IPS-20b (cell line): ENCODE measurements around the gene QDPR.
A peak's percentile ranks its signal among the peaks of the same experiment; 100 is the strongest.

Experiments used
- H3K27ac ChIP-seq: one replicate; pipeline ENCODE4 v1.5.1; 2013; ENCODE audit warnings: low read length
- H3K27me3 ChIP-seq: 2 replicates; pipeline ENCODE4 v1.6.1; 2013; ENCODE audit warnings: mild to moderate bottlenecking, low read length, inconsistent platforms; ENCODE audit not compliant: insufficient read depth
- H3K36me3 ChIP-seq: 2 replicates; pipeline ENCODE4 v1.6.1; 2013; ENCODE audit warnings: low read depth, mild to moderate bottlenecking, inconsistent platforms, low read length, moderate library complexity; ENCODE audit not compliant: insufficient read depth
- H3K4me1 ChIP-seq: 2 replicates; pipeline ENCODE4 v1.6.1; 2013; ENCODE audit warnings: mild to moderate bottlenecking, control low read depth, inconsistent platforms, low read length, moderate library complexity; ENCODE audit not compliant: insufficient read depth
- H3K4me3 ChIP-seq: 2 replicates; pipeline ENCODE4 v1.5.1; 2013; ENCODE audit warnings: mild to moderate bottlenecking, low read length, inconsistent platforms
- H3K9ac ChIP-seq: 2 replicates; pipeline ENCODE4 v1.6.1; 2013; ENCODE audit warnings: low read depth, mild to moderate bottlenecking, inconsistent platforms, low read length, moderate library complexity
- H3K9me3 ChIP-seq: 2 replicates; pipeline ENCODE4 v1.6.1; 2013; ENCODE audit warnings: mild to moderate bottlenecking, low read depth, low read length, inconsistent platforms; ENCODE audit not compliant: insufficient read depth

Gene QDPR

GRCh38 chr4:17511950-17512795, at the start of gene QDPR:
Gene QDPR (minus strand): TSS chr4:17512090. CDS start chr4:17512054, 36 bp downstream.
- peak within 1 kb of the TSS; percentile 34; the same call in 1 of the 2 replicates for H3K9ac ChIP-seq
- H3K4me3 ChIP-seq: peak within 1 kb of the TSS; percentile 64
- no peaks in the 10 kb centered on the region for H3K36me3 ChIP-seq
- peaks cover 30% of the 10 kb centered on the region for H3K27me3 ChIP-seq
- no peak within 1 kb of the TSS for H3K27ac ChIP-seq
- no peaks in the 10 kb centered on the region for H3K9me3 ChIP-seq
- H3K4me1 ChIP-seq: peaks cover 3% of the 10 kb centered on the region; the same call in 1 of the 2 replicates

DNA sequence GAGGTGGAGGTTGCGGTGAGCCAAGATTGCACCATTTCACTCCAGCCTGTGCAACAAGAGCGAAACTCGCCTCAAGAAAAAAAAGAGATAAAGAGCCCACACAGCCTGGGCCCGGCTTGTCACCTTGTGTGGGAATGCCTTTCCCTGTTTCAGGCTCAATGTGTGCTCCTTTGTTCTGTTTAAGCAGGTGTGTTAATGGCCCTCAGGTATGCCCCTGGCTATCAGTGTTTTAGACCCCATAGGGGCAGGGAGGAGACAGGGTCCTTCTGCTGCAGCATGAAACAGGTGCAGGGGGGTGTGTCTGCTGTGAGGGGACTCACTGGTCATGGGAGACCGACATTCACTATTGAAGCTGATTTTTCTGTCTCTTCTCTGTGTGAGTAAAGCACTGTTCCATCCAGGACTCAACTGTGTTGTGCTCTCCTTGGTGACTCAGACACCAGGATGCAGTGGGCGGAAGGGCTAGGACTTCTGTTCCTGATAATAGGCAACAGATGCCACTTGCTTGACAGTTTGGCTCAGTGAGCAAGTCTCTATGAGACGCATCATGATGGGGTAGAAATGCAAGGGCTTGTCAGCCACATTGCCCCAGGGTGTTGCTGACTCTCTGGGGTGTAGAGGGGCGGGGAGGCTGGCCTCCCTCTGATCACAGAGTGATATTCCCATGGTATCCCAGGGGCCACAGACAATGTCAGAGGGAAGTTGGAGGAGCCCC, 49.5 kb upstream of the QDPR start:
- no peaks in the 10 kb centered on the region for H3K9me3 ChIP-seq
- no peaks in the 10 kb centered on the region for H3K4me1 ChIP-seq
- no peak overlapping the region for H3K27ac ChIP-seq
- H3K36me3 ChIP-seq: no peaks in the 10 kb centered on the region
- H3K9ac ChIP-seq: no peak overlapping the region
- H3K27me3 ChIP-seq: no peaks in the 10 kb centered on the region
- H3K4me3 ChIP-seq: no peak overlapping the region

DNA sequence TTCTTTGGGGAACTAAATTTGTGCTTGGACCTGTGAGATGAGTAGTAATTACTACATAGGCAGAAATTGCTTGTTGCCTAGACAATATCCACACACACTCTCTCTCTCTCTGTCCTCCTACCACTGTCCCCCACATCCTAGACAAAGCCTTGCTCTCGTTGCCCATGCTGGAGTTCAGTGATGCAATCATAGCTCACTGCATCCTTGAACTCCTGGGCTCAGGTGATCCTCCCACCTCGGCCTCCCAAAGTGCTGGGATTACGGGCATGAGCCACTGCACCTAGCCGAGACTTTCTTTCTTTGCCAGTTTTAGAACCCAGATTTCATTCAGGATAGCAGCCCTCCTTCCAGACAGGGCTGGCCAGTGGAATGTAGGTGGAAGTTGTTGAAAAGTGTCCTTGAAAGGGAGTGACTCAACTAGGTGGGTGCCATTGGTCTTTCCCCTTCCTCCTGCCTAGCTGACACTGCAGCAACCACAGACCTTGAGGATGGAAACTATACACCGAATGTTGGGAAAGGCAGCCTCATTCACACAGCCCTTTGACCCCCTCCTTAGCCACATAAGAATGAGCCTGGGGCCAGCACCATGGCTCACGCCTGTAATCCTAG, 48.3 kb upstream of the QDPR start:
- Histone ChIP-seq H3K27me3 (no peaks in the 10 kb centered on the region), H3K9ac (no peak overlapping the region), H3K27ac (no peak overlapping the region), H3K4me1 (no peaks in the 10 kb centered on the region), H3K4me3 (no peak overlapping the region), H3K9me3 (no peaks in the 10 kb centered on the region), H3K36me3 (no peaks in the 10 kb centered on the region)

- H3K4me1 ChIP-seq: no peaks in the 10 kb centered on the region
- H3K9me3 ChIP-seq: no peaks in the 10 kb centered on the region
- no peaks in the 10 kb centered on the region for H3K27me3 ChIP-seq
- no peak overlapping the region for H3K4me3 ChIP-seq
- no peaks in the 10 kb centered on the region for H3K36me3 ChIP-seq
- H3K9ac ChIP-seq: no peak overlapping the region
- no peak overlapping the region for H3K27ac ChIP-seq
Measured at GRCh38 chr4:17559709-17560048, 47.8 kb upstream of the QDPR start.

- Histone ChIP-seq H3K36me3 (no peaks in the 10 kb centered on the region), H3K4me1 (no peaks in the 10 kb centered on the region)
Measured at GRCh38 chr4:17558941-17559708, 47.2 kb upstream of the QDPR start.

GRCh38 chr4:17557880-17558279, 46.0 kb upstream of the QDPR start:
- no peaks in the 10 kb centered on the region for H3K9me3 ChIP-seq
- H3K27ac ChIP-seq: no peak overlapping the region
- no peaks in the 10 kb centered on the region for H3K27me3 ChIP-seq
- H3K9ac ChIP-seq: no peak overlapping the region
- no peaks in the 10 kb centered on the region for H3K36me3 ChIP-seq
- H3K4me1 ChIP-seq: no peaks in the 10 kb centered on the region
- no peak overlapping the region for H3K4me3 ChIP-seq

More at GRCh38 chr4:17558941-17559708, 47.2 kb upstream of the QDPR start:
- no peaks in the 10 kb centered on the region for H3K27me3 ChIP-seq
- no peak overlapping the region for H3K4me3 ChIP-seq
- no peaks in the 10 kb centered on the region for H3K9me3 ChIP-seq
- H3K9ac ChIP-seq: no peak overlapping the region
- no peak overlapping the region for H3K27ac ChIP-seq

DNA sequence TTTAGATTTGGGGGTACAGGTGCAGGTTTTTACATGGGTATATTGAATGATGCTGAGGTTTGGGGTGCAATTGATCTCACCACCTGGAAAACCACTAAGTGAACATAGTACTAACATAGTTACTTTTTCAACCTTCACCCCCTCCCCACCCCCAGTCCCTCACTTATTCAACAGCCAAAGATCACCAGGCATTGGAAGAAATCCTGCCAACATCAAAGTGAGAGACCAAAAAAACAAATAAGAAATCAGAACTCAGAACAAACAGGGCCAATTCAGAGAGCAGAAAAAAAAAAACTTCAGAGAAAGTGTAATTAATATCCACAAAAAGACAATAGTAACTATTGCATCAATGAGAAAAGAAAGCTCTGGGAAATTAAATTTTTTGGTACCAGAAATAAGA, 44.6 kb upstream of the QDPR start:
- Histone ChIP-seq H3K9ac (no peak overlapping the region), H3K9me3 (no peaks in the 10 kb centered on the region), H3K27me3 (no peaks in the 10 kb centered on the region), H3K4me1 (no peaks in the 10 kb centered on the region), H3K4me3 (no peak overlapping the region), H3K36me3 (no peaks in the 10 kb centered on the region), H3K27ac (no peak overlapping the region)

DNA sequence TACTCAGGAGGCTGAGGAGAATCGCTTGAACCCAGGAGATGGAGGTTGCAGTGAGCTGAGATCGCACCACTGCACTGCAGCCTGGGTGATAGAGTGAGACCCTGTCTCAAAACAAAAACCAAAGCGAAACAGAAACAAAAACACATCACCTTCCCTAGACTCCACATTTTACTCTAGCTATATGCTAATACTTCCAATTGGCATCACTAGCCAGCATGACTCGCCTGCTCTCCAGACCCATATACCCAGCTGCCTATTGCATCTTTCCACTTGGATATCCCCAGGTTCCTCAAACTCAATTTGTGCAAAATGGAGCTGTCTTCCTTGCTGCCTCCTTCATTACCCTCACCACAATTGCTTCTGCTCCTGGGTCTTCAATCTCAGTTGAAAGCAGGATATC, 42.7 kb upstream of the QDPR start:
- H3K9me3 ChIP-seq: no peaks in the 10 kb centered on the region
- H3K36me3 ChIP-seq: no peaks in the 10 kb centered on the region
- H3K27ac ChIP-seq: no peak overlapping the region
- H3K9ac ChIP-seq: no peak overlapping the region
- no peaks in the 10 kb centered on the region for H3K27me3 ChIP-seq
- no peak overlapping the region for H3K4me3 ChIP-seq
- no peaks in the 10 kb centered on the region for H3K4me1 ChIP-seq

DNA sequence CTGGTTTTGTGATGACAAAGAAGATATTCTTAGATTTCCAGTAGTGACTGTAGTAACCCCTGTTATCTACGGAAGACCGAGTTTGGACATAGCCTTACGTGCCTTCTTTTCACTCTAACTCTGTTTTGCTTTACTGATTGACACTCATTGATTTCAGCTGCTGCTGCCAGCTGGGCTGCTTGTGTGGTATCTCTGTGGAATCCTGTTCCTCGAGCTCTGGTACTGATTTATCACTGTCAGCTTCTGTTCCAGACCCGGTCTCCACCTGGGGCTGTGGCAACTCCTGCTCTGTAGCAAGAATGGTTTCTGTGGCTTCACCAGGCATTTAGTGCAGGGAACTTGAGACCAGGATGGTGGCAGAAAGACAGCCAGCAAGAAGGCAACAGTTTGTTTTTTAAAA, 40.5 kb upstream of the QDPR start:
- no peak overlapping the region for H3K27ac ChIP-seq
- H3K9me3 ChIP-seq: no peaks in the 10 kb centered on the region
- H3K36me3 ChIP-seq: no peaks in the 10 kb centered on the region
- H3K27me3 ChIP-seq: no peaks in the 10 kb centered on the region
- H3K4me1 ChIP-seq: no peaks in the 10 kb centered on the region
- H3K9ac ChIP-seq: no peak overlapping the region
- no peak overlapping the region for H3K4me3 ChIP-seq

DNA sequence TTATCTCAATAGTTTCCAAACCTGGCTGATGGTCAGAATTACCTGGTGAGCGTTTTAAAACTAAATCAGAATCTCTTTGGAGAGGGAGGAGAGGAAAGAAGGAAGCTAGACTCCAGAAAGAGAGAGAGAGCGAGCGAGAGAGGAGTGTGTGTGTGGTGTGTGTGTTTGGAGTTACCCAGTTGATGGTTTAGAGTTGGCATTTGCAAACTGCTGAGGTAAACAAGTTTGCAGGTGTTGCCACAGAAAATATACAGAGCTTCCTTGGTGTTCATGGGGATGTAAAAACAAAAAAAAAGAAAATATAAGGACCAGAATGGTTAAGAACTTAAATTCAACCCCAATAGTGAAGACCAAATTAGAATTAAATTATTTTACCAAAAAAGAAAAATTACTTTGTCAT, 38.7 kb upstream of the QDPR start:
- no peaks in the 10 kb centered on the region for H3K27me3 ChIP-seq
- no peaks in the 10 kb centered on the region for H3K4me1 ChIP-seq
- H3K27ac ChIP-seq: no peak overlapping the region
- no peak overlapping the region for H3K4me3 ChIP-seq
- no peaks in the 10 kb centered on the region for H3K9me3 ChIP-seq
- H3K36me3 ChIP-seq: no peaks in the 10 kb centered on the region
- no peak overlapping the region for H3K9ac ChIP-seq

DNA sequence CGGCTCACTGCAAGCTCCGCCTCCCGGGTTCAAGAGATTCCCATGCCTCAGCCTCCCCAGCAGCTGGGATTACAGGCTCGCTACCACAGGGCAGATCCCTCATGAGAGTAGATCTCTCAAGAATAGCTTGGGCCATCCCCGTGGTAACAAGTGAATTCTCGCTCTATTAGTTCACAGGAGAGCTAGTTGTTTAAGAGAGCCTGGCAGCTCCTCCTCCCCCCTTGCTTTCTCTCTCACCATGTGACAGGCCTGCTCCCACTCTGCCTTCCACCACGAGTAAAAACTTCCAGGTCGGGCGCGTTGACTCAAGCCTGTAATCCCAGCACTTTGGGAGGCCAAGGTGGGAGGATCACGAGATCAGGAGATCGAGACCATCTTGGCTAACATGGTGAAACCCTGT, 34.8 kb upstream of the QDPR start:
- H3K4me1 ChIP-seq: peaks cover 5% of the 10 kb centered on the region; the same call in 1 of the 2 replicates
- no peaks in the 10 kb centered on the region for H3K27me3 ChIP-seq
- no peak overlapping the region for H3K27ac ChIP-seq
- H3K9me3 ChIP-seq: no peaks in the 10 kb centered on the region
- H3K9ac ChIP-seq: no peak overlapping the region
- no peak overlapping the region for H3K4me3 ChIP-seq
- no peaks in the 10 kb centered on the region for H3K36me3 ChIP-seq
